Mesothelial cell of epicardium (in vitro differentiated cells): Measurements from ENCODE around the gene OR51I2. TPM values are rescaled to one million over a fixed set of nuclear protein-coding genes. Genes with fewer than 3 reads are reported as not detected.

Experiments
- DNase-seq, 2 experiments: peaks; one replicate each; pipeline ENCODE4 v3.0.0; 2021; ENCODE audit warnings: low spot score in 2 of 2; ENCODE audit not compliant: unreplicated experiment in 2 of 2
- H3K27ac Mint-ChIP-seq: 2 replicates; pipeline ENCODE4 v1.8.0; 2021; ENCODE audit warnings: mixed read lengths
- H3K27me3 Mint-ChIP-seq: 2 replicates; pipeline ENCODE4 v1.8.0; 2021; ENCODE audit warnings: low read depth, mixed read lengths
- H3K36me3 Mint-ChIP-seq: 2 replicates; pipeline ENCODE4 v1.8.0; 2021; ENCODE audit warnings: mixed read lengths
- H3K4me1 Mint-ChIP-seq: 2 replicates; pipeline ENCODE4 v1.8.0; 2021; ENCODE audit warnings: mixed read lengths
- H3K4me3 Mint-ChIP-seq: 2 replicates; pipeline ENCODE4 v1.8.0; 2021; ENCODE audit warnings: mild to moderate bottlenecking, moderate library complexity, mixed read lengths
- H3K9me3 Mint-ChIP-seq: 2 replicates; pipeline ENCODE4 v1.8.0; 2021; ENCODE audit warnings: mixed read lengths
- CTCF ChIP-seq: fragments of 200-600 bp; sonication (generic); IDR thresholded peaks from one replicate; pipeline ENCODE4 v1.5.0; 2021; ENCODE audit warnings: antibody characterized with exemption; ENCODE audit not compliant: unreplicated experiment
- total RNA-seq: library from RNA; stranded (reverse); gene quantifications from 3 replicates; pipeline ENCODE4 v1.2.1, GENCODE V29; 2021

OR51I2 gene
- not detected in 3 replicates for total RNA-seq

- DNase-seq, result no peak
- Mint-ChIP-seq H3K27me3 (peaks cover 37% of the 10 kb centered on the region), H3K36me3 (no peaks in the 10 kb centered on the region), H3K9me3 (no peaks in the 10 kb centered on the region), H3K4me3 (no peak within 1 kb of the TSS), H3K4me1 (no peaks in the 10 kb centered on the region), H3K27ac (no peak within 1 kb of the TSS)
- TF ChIP-seq CTCF, result no peak
Observed at GRCh38 chr11:5449023-5449422, at the start of gene OR51I2. Gene OR51I2, plus strand, starts transcription at chr11:5449323. Its CDS starts 4,166 bp downstream, at chr11:5453489.

GRCh38 chr11:5405173-5405572 lies 44.0 kb upstream of the OR51I2 start:
- no peak for TF ChIP-seq CTCF
- Mint-ChIP-seq H3K27ac (no peak overlapping the region), H3K36me3 (no peaks in the 10 kb centered on the region), H3K4me3 (no peak overlapping the region), H3K27me3 (peaks cover 26% of the 10 kb centered on the region), H3K4me1 (no peaks in the 10 kb centered on the region), H3K9me3 (peaks cover 6% of the 10 kb centered on the region)
- DNase-seq, result no peak

- no peak for DNase-seq
- Mint-ChIP-seq H3K27me3 (peaks cover 3% of the 10 kb centered on the region), H3K36me3 (no peaks in the 10 kb centered on the region)
Observed at GRCh38 chr11:5420993-5421392, 28.1 kb upstream of the OR51I2 start.

GRCh38 chr11:5421811-5422210 lies 27.3 kb upstream of the OR51I2 start, which contains the start of gene OR51Q1:
Gene OR51Q1, plus strand, starts transcription at chr11:5422111. Its CDS starts 90 bp downstream, at chr11:5422201.
- DNase-seq, result no peak
- no peak for TF ChIP-seq CTCF
- H3K4me1 Mint-ChIP-seq, result no peaks in the 10 kb centered on the region
- no peaks in the 10 kb centered on the region for H3K36me3 Mint-ChIP-seq
- no peaks in the 10 kb centered on the region for H3K9me3 Mint-ChIP-seq
- H3K27ac Mint-ChIP-seq, result no peak within 1 kb of the TSS
- no peak within 1 kb of the TSS for H3K4me3 Mint-ChIP-seq
- peaks cover 5% of the 10 kb centered on the region for H3K27me3 Mint-ChIP-seq

More at GRCh38 chr11:5420993-5421392, 28.1 kb upstream of the OR51I2 start:
- TF ChIP-seq CTCF, result no peak
- Mint-ChIP-seq H3K9me3 (no peaks in the 10 kb centered on the region), H3K27ac (no peak overlapping the region), H3K4me1 (no peaks in the 10 kb centered on the region), H3K4me3 (no peak overlapping the region)

GRCh38 chr11:5423131-5423530 lies 26.0 kb upstream of the OR51I2 start:
- no peak for TF ChIP-seq CTCF
- Mint-ChIP-seq H3K27ac (no peak overlapping the region), H3K27me3 (peaks cover 10% of the 10 kb centered on the region), H3K9me3 (no peaks in the 10 kb centered on the region), H3K4me3 (no peak overlapping the region), H3K4me1 (no peaks in the 10 kb centered on the region), H3K36me3 (no peaks in the 10 kb centered on the region)
- DNase-seq, result no peak

GRCh38 chr11:5441414-5441813 lies 7.7 kb upstream of the OR51I2 start, which contains the start of gene OR51I1:
Gene OR51I1, minus strand, starts transcription at chr11:5441514. Its CDS starts 0 bp downstream, at chr11:5441514.
- no peak for DNase-seq
- no peaks in the 10 kb centered on the region for H3K36me3 Mint-ChIP-seq
- H3K9me3 Mint-ChIP-seq, result peaks cover 5% of the 10 kb centered on the region
- H3K27ac Mint-ChIP-seq, result no peak within 1 kb of the TSS
- no peak for TF ChIP-seq CTCF
- H3K4me1 Mint-ChIP-seq, result no peaks in the 10 kb centered on the region
- H3K4me3 Mint-ChIP-seq, result no peak within 1 kb of the TSS
- H3K27me3 Mint-ChIP-seq, result peaks cover 31% of the 10 kb centered on the region
